Cardiac septum (tissue), 1 donor: ENCODE results near the gene AGAP6. TPM values are rescaled to one million over a fixed set of nuclear protein-coding genes. Genes with fewer than 3 reads are reported as not detected.

Source experiments
- total RNA-seq: library from RNA; stranded (reverse); fragmentation: NEBNext Ultra II Directional; extraction: Animal tissue kit (Norgen Biotek cat#: 25700); gene quantifications from one replicate; pipeline ENCODE4 v1.2.1, GENCODE V29; 2021
- donor health status: DM: no; HTN: no; CAD: no.

Gene AGAP6
- total RNA-seq, 1 donor from 2014 or later: 5.0 TPM

Other genes with a start within 250 kb of the AGAP6 start
- gene OGDHL, start 226.1 kb upstream of the AGAP6 start, total RNA-seq: 11.5 TPM
- 23.4 TPM for gene PARG, start 46.4 kb upstream of the AGAP6 start, total RNA-seq
- gene TIMM23B, start 46.4 kb upstream of the AGAP6 start, total RNA-seq: 19.3 TPM
- gene WASHC2A, start 79.5 kb downstream of the AGAP6 start, total RNA-seq: 28.4 TPM